Right lung (tissue), 5 donors: ENCODE measurements around the gene P3H2. TPM values are rescaled to one million over a fixed set of nuclear protein-coding genes. Genes with fewer than 3 reads are reported as not detected.

Experiments used
- polyA plus RNA-seq, 5 donors: library from polyadenylated mRNA; unstranded; fragments of 120-200 nt; gene quantifications; one replicate each; pipeline versions ENCODE4 v1.2.1 to v1.2.3, GENCODE V29; 2013; ENCODE audit warnings: inconsistent platforms in 1 of 5, low replicate concordance in 1 of 5; ENCODE audit not compliant: insufficient read length in 5 of 5, insufficient read depth in 1 of 5

Gene P3H2
- polyA plus RNA-seq, 5 donors = 31.0 to 44.1 (median 37.7) TPM

Other genes with a start within 250 kb of the P3H2 start
- gene CLDN1, start 201.5 kb upstream of the P3H2 start, polyA plus RNA-seq = 1 to 10 TPM; 1.6 to 5.0 (median 2.0) TPM